Measurements from ENCODE around the gene FBXO24.
"Not testable (repeated sequence)": the region's sequence is repeated elsewhere in the genome, so short reads cannot be mapped to it uniquely, and the experiment has no call there.

The FBXO24 gene

GRCh38 chr7:100561491-100562194, 24.5 kb upstream of the FBXO24 start:
- DNase-seq = no peak

GRCh38 chr7:100562195-100563099, 23.7 kb upstream of the FBXO24 start:
- no peak for DNase-seq

GRCh38 chr7:100563100-100563564, 23.0 kb upstream of the FBXO24 start:
- DNase-seq = no peak

GRCh38 chr7:100563809-100564400, 22.2 kb upstream of the FBXO24 start:
- DNase-seq = peak; percentile 89

- DNase-seq = not testable (repeated sequence)
These were observed 21.7 kb upstream of the FBXO24 start for GRCh38 chr7:100564405-100564804.

- DNase-seq = no peak
These were observed 21.0 kb upstream of the FBXO24 start for GRCh38 chr7:100565133-100565571.

GRCh38 chr7:100566018-100566531, 20.1 kb upstream of the FBXO24 start:
- DNase-seq = no peak

GRCh38 chr7:100567031-100567730, 18.9 kb upstream of the FBXO24 start:
- DNase-seq = no peak

- DNase-seq = no peak
These were observed 18.4 kb upstream of the FBXO24 start for GRCh38 chr7:100567751-100568175.

- no peak for DNase-seq
These were observed 17.8 kb upstream of the FBXO24 start for GRCh38 chr7:100568176-100568895.

- DNase-seq = peak; percentile 59
These were observed 17.0 kb upstream of the FBXO24 start for GRCh38 chr7:100568896-100569844.

GRCh38 chr7:100570954-100571828, 14.9 kb upstream of the FBXO24 start:
- no peak for DNase-seq

- no peak for DNase-seq
These were observed 14.4 kb upstream of the FBXO24 start for GRCh38 chr7:100571829-100572116.

- DNase-seq = no peak
These were observed 13.7 kb upstream of the FBXO24 start for GRCh38 chr7:100572281-100572948.

GRCh38 chr7:100572949-100573675, 13.0 kb upstream of the FBXO24 start:
- no peak for DNase-seq

GRCh38 chr7:100573691-100574361, 12.3 kb upstream of the FBXO24 start, which contains the start of gene SAP25:
Gene SAP25 (minus strand): TSS chr7:100573900. CDS start chr7:100573742, 158 bp downstream.
- DNase-seq = no peak

GRCh38 chr7:100574362-100575205, 11.5 kb upstream of the FBXO24 start:
- no peak for DNase-seq
